ENCODE data around the gene SH2D3A.

DNA sequence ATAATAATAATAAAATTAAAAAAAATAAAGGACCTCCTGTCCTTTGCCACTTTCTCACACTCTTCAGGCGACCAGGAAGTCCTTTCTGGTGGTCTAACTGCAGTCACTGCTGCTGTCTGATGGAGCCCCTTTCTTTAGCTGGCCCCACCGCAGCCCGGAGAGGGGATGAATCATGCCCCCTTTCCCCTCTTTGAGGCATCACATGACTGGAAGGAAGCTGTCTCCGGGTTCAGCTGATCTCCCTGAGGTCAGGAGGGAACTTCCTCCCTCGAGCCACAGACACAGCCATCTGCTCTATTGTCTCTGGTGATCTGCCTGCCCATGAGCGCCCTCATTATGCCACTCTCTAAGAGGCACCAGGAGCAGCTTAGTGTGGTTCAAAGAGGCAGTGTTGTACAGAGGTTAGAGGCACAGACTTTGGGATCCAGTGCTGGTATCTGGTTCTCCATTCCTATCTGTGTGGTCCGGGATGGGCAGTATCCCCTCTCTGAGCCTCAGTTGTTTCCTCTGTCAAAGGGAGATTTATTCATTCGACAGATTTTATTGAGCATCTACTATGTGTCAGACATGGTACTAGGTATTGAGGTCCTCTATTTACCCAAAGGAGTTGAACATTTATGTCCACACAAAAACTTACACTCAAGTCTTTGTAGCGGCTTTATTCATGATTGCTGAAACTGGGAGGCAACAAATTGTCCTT is 35.3 kb upstream of the SH2D3A start:
- TF ChIP-seq CTCF (IDR thresholded peaks at IDR 0.05) = no peak
- TF ChIP-seq POLR2AphosphoS5 (IDR thresholded peaks at IDR 0.05) = no peak
- no peak for TF ChIP-seq POLR2A (IDR thresholded peaks at IDR 0.05)
